Prostate gland (tissue), 2 donors: ENCODE results near the gene KRTAP2-2. TPM values are rescaled to one million over a fixed set of nuclear protein-coding genes. Genes with fewer than 3 reads are reported as not detected.
"Not testable (repeated sequence)": the region's sequence is repeated elsewhere in the genome, so short reads cannot be mapped to it uniquely, and the experiment has no call there.

Experiments
- DNase-seq: peaks from one replicate; pipeline ENCODE4 v3.0.0-alpha.2; 2019; ENCODE audit warnings: low spot score
- H3K27ac ChIP-seq, 2 donors: fragments of 200-600 bp; sonication (generic); 2 replicates each; pipeline ENCODE4 v1.5.1; 2017 to 2019
- H3K27me3 ChIP-seq: fragments of 200-600 bp; sonication (generic); replicated peaks from 2 replicates; pipeline ENCODE4 v1.5.1; 2019; ENCODE audit not compliant: insufficient read depth
- H3K36me3 ChIP-seq, 2 donors: fragments of 200-600 bp; sonication (generic); 1 replicate in 1 of 2; 2 replicates in 1 of 2; pipeline versions ENCODE4 v1.5.1 to v1.8.1; 2017 to 2019
- H3K4me1 ChIP-seq: fragments of 200-600 bp; sonication (generic); replicated peaks from 2 replicates; pipeline ENCODE4 v1.5.1; 2019
- H3K4me3 ChIP-seq, 2 donors: fragments of 200-600 bp; sonication (generic); 2 replicates each; pipeline ENCODE4 v1.5.1; 2017 to 2019
- H3K9me3 ChIP-seq: fragments of 200-600 bp; sonication (generic); 2 replicates; pipeline ENCODE4 v1.5.1; 2017
- CTCF ChIP-seq, 4 experiments: fragments of 200-600 bp in 2 of 4; fragments of 450-650 bp in 2 of 4; sonication (generic) in 2 of 4; IDR thresholded peaks; 1 replicate in 3 of 4; 2 replicates in 1 of 4; pipeline ENCODE4 v1.5.1; 2016 to 2019; ENCODE audit warnings: antibody characterized with exemption in 4 of 4, mild to moderate bottlenecking in 2 of 4, moderate library complexity in 2 of 4
- POLR2A ChIP-seq: fragments of 450-650 bp; IDR thresholded peaks from one replicate; pipeline ENCODE4 v1.6.1; 2016; ENCODE audit warnings: antibody characterized with exemption, mild to moderate bottlenecking
- POLR2AphosphoS5 ChIP-seq: sonication (generic); formaldehyde crosslinking; IDR thresholded peaks from one replicate; pipeline ENCODE4 v1.6.1; 2017; ENCODE audit warnings: antibody characterized with exemption
- WGBS: methylation state at CpG from one replicate; pipeline ENCODE4 v1.1.5; 2018; 5-methylcytosine and 5-hydroxymethylcytosine counted together
- intact Hi-C: fragments of 100-400 bp; cut with DNase I; formaldehyde crosslinking; loops from one replicate; pipeline ENCODE4 v1.14.2; 2022
- total RNA-seq, 2 donors: library from RNA; depleted of rRNA; stranded (reverse); fragments of >200 nt; gene quantifications; one replicate each; pipeline ENCODE4 v1.1.0, GENCODE V29; 2016

The KRTAP2-2 gene
- total RNA-seq, 2 donors from 2014 or later = not detected

- intact Hi-C loops = no loop called here
- H3K36me3 ChIP-seq = no peaks in the 10 kb centered on the region
- no peaks in the 10 kb centered on the region for H3K9me3 ChIP-seq
- H3K27me3 ChIP-seq = no peaks in the 10 kb centered on the region
- no peaks in the 10 kb centered on the region for H3K4me1 ChIP-seq
- WGBS = 91% methylated on average over 6 of the region's 6 CpGs
- no peak within 1 kb of the TSS for H3K27ac ChIP-seq
- no peak for DNase-seq
- H3K4me3 ChIP-seq = no peak within 1 kb of the TSS
- TF ChIP-seq POLR2A = no peak
- TF ChIP-seq CTCF (IDR thresholded peaks at IDR 0.05) = no peak
- no peak for TF ChIP-seq POLR2AphosphoS5
Observed at GRCh38 chr17:41065829-41066624, 11.0 kb upstream of the KRTAP2-2 start, which contains the start of gene KRTAP2-4. TSS of gene KRTAP2-4 (minus strand) at chr17:41065879. CDS start at chr17:41065845, 34 bp downstream.

- DNase-seq, H3K9me3 ChIP-seq, H3K27me3 ChIP-seq, H3K36me3 ChIP-seq, intact Hi-C loops, H3K4me3 ChIP-seq, H3K4me1 ChIP-seq, H3K27ac ChIP-seq: not testable (repeated sequence)
- WGBS = 67% methylated on average over 8 of the region's 16 CpGs
Observed at GRCh38 chr17:41065016-41065689, 10.1 kb upstream of the KRTAP2-2 start.

- Histone ChIP-seq H3K27me3 (no peaks in the 10 kb centered on the region), H3K4me3 (no peak overlapping the region), H3K4me1 (no peaks in the 10 kb centered on the region), H3K27ac (no peak overlapping the region), H3K9me3 (no peaks in the 10 kb centered on the region), H3K36me3 (no peaks in the 10 kb centered on the region)
- no peak for TF ChIP-seq POLR2A
- TF ChIP-seq POLR2AphosphoS5 = no peak
- TF ChIP-seq CTCF (IDR thresholded peaks at IDR 0.05) = no peak
- no peak for DNase-seq
- WGBS = 94% methylated on average over 1 of the region's 1 CpG
- intact Hi-C loops = no loop called here
Observed at GRCh38 chr17:41064301-41064700, 9.3 kb upstream of the KRTAP2-2 start.

- H3K4me1 ChIP-seq = no peaks in the 10 kb centered on the region
- H3K27ac ChIP-seq = no peak overlapping the region
- no peaks in the 10 kb centered on the region for H3K9me3 ChIP-seq
- intact Hi-C loops = no loop called here
- 50% methylated on average over 4 of the region's 4 CpGs for WGBS
- no peaks in the 10 kb centered on the region for H3K36me3 ChIP-seq
- no peak for DNase-seq
- H3K27me3 ChIP-seq = no peaks in the 10 kb centered on the region
- no peak overlapping the region for H3K4me3 ChIP-seq
- TF ChIP-seq POLR2AphosphoS5 = no peak
- TF ChIP-seq POLR2A = no peak
- TF ChIP-seq CTCF (IDR thresholded peaks at IDR 0.05) = no peak
Observed at GRCh38 chr17:41063449-41063848, 8.4 kb upstream of the KRTAP2-2 start.

- 57% methylated on average over 1 of the region's 1 CpG for WGBS
- no peaks in the 10 kb centered on the region for H3K27me3 ChIP-seq
- H3K4me1 ChIP-seq = no peaks in the 10 kb centered on the region
- intact Hi-C loops = no loop called here
- no peak overlapping the region for H3K27ac ChIP-seq
- H3K9me3 ChIP-seq = no peaks in the 10 kb centered on the region
- TF ChIP-seq POLR2AphosphoS5 (no peak), CTCF (IDR thresholded peaks at IDR 0.05) (no peak), POLR2A (no peak)
- no peaks in the 10 kb centered on the region for H3K36me3 ChIP-seq
- DNase-seq = no peak
- H3K4me3 ChIP-seq = no peak overlapping the region
Observed at GRCh38 chr17:41061964-41062363, 6.9 kb upstream of the KRTAP2-2 start.
